Fibroblast of lung (primary cell): ENCODE data around the gene CDH26. TPM values are rescaled to one million over a fixed set of nuclear protein-coding genes. Genes with fewer than 3 reads are reported as not detected.

Experiments used
- DNase-seq, 2 donors: peaks; one replicate each; pipeline versions ENCODE4 v3.0.0 to v3.0.0-alpha.2; 2010; ENCODE audit warnings: low read depth in 2 of 2
- H2AFZ ChIP-seq: 2 replicates; pipeline ENCODE4 v1.5.1; 2012; ENCODE audit warnings: low read length, control low read depth, inconsistent platforms
- H3K27ac ChIP-seq: 2 replicates; pipeline ENCODE4 v1.5.1; 2011; ENCODE audit warnings: low read length, control low read depth; ENCODE audit not compliant: insufficient read depth
- H3K27me3 ChIP-seq: 2 replicates; pipeline ENCODE4 v1.5.1; 2011; ENCODE audit warnings: mild to moderate bottlenecking, low read length; ENCODE audit not compliant: control insufficient read depth, insufficient read depth
- H3K36me3 ChIP-seq: 2 replicates; pipeline ENCODE4 v1.5.1; 2011; ENCODE audit warnings: low read length; ENCODE audit not compliant: control insufficient read depth, insufficient read depth
- H3K4me1 ChIP-seq: 2 replicates; pipeline ENCODE4 v1.5.1; 2011; ENCODE audit warnings: low read length; ENCODE audit not compliant: control insufficient read depth, insufficient read depth; ENCODE audit errors: extremely low read depth
- H3K4me2 ChIP-seq: 2 replicates; pipeline ENCODE4 v1.5.1; 2011; ENCODE audit warnings: low read length, control low read depth; ENCODE audit not compliant: insufficient read depth; ENCODE audit errors: extremely low read depth
- H3K4me3 ChIP-seq, 4 experiments: fragments of 200-600 bp in 1 of 4; sonication (generic) in 1 of 4; replicated peaks in 1 of 4; 2 replicates each; pipeline ENCODE4 v1.5.1; 2011 to 2016; ENCODE audit warnings: low read length in 4 of 4, low read depth in 3 of 4, mild to moderate bottlenecking in 3 of 4, control low read depth in 2 of 4, inconsistent platforms in 1 of 4, mixed read lengths in 1 of 4; ENCODE audit not compliant: insufficient read depth in 1 of 4; ENCODE audit errors: control extremely low read depth in 1 of 4
- H3K79me2 ChIP-seq: 2 replicates; pipeline ENCODE4 v1.5.1; 2012; ENCODE audit warnings: mild to moderate bottlenecking, low read length, inconsistent platforms; ENCODE audit not compliant: control insufficient read depth, insufficient read depth
- H3K9ac ChIP-seq: 2 replicates; pipeline ENCODE4 v1.5.1; 2011; ENCODE audit warnings: mild to moderate bottlenecking, low read length, control low read depth; ENCODE audit not compliant: insufficient read depth
- H3K9me3 ChIP-seq: 2 replicates; pipeline ENCODE4 v1.5.1; 2012; ENCODE audit warnings: low read depth, low read length; ENCODE audit not compliant: control insufficient read depth, insufficient read depth
- H4K20me1 ChIP-seq: 2 replicates; pipeline ENCODE4 v1.5.1; 2011; ENCODE audit warnings: low read length; ENCODE audit not compliant: control insufficient read depth, insufficient read depth; ENCODE audit errors: extremely low read depth
- CTCF ChIP-seq, 2 donors: IDR thresholded peaks in 1 of 2; conservative IDR thresholded peaks in 1 of 2; 1 replicate in 1 of 2; 2 replicates in 1 of 2; pipeline ENCODE4 v1.5.1; 2011 to 2012; ENCODE audit warnings: low read length in 2 of 2, control low read depth in 1 of 2, inconsistent platforms in 1 of 2, low read depth in 1 of 2, mild to moderate bottlenecking in 1 of 2
- EZH2 ChIP-seq: IDR thresholded peaks from 2 replicates; pipeline ENCODE4 v1.5.1; 2012; ENCODE audit warnings: low read length, control low read depth, mild to moderate bottlenecking; ENCODE audit errors: missing control alignments
- polyA plus RNA-seq, 2 donors: library from polyadenylated mRNA; depleted of rRNA in 1 of 2; stranded (reverse) in 1 of 2; unstranded in 1 of 2; fragments of >200 nt; gene quantifications; 2 replicates each; pipeline ENCODE4 v1.2.1, GENCODE V29; 2011 to 2012; ENCODE audit warnings: missing spikeins in 1 of 2
- total RNA-seq: library from RNA; depleted of rRNA; stranded (reverse); fragments of >200 nt; gene quantifications from 2 replicates; pipeline ENCODE4 v1.2.1, GENCODE V29; 2014

Gene CDH26
- total and polyA plus RNA-seq, 2 donors (not counting 1 experiment from before 2014, with no cell fraction given) = 0.12 to 0.50 TPM

- no peak for DNase-seq
- no peaks in the 10 kb centered on the region for H3K9me3 ChIP-seq
- TF ChIP-seq EZH2 (no peak), CTCF (conservative IDR thresholded peaks at IDR 0.05 in 1 of 2, IDR thresholded peaks at IDR 0.05 in 1 of 2; ENCODE audit: low read depth in 1 of 2, low read length in 2 of 2) (no peak)
- no peak overlapping the region for H2AFZ ChIP-seq
- no peak overlapping the region for H3K4me2 ChIP-seq
- H3K9ac ChIP-seq = no peak overlapping the region
- no peaks in the 10 kb centered on the region for H3K27me3 ChIP-seq
- no peak overlapping the region for H3K4me3 ChIP-seq
- no peaks in the 10 kb centered on the region for H3K4me1 ChIP-seq
- no peaks in the 10 kb centered on the region for H3K36me3 ChIP-seq
- H3K79me2 ChIP-seq = no peaks in the 10 kb centered on the region
- H4K20me1 ChIP-seq = no peaks in the 10 kb centered on the region
- no peak overlapping the region for H3K27ac ChIP-seq
These were observed 58.2 kb downstream of the CDH26 start for GRCh38 chr20:60016406-60016805.

GRCh38 chr20:60020251-60020650 lies 62.0 kb downstream of the CDH26 start:
- DNase-seq = no peak
- no peaks in the 10 kb centered on the region for H3K27me3 ChIP-seq
- H3K4me1 ChIP-seq = no peaks in the 10 kb centered on the region
- H4K20me1 ChIP-seq = no peaks in the 10 kb centered on the region
- no peak overlapping the region for H3K4me3 ChIP-seq
- H3K4me2 ChIP-seq = no peak overlapping the region
- no peaks in the 10 kb centered on the region for H3K36me3 ChIP-seq
- H3K9ac ChIP-seq = no peak overlapping the region
- no peak overlapping the region for H2AFZ ChIP-seq
- no peak for TF ChIP-seq EZH2
- no peak for TF ChIP-seq CTCF (conservative IDR thresholded peaks at IDR 0.05 in 1 of 2, IDR thresholded peaks at IDR 0.05 in 1 of 2; ENCODE audit: low read depth in 1 of 2, low read length in 2 of 2)
- H3K27ac ChIP-seq = no peak overlapping the region
- H3K79me2 ChIP-seq = no peaks in the 10 kb centered on the region
- H3K9me3 ChIP-seq = no peaks in the 10 kb centered on the region

GRCh38 chr20:60021104-60021503 lies 62.9 kb downstream of the CDH26 start:
- Histone ChIP-seq H4K20me1 (no peaks in the 10 kb centered on the region), H3K36me3 (no peaks in the 10 kb centered on the region), H3K27me3 (no peaks in the 10 kb centered on the region), H3K4me3 (no peak overlapping the region), H3K27ac (no peak overlapping the region), H2AFZ (no peak overlapping the region), H3K4me2 (no peak overlapping the region), H3K79me2 (no peaks in the 10 kb centered on the region), H3K4me1 (no peaks in the 10 kb centered on the region), H3K9me3 (no peaks in the 10 kb centered on the region), H3K9ac (no peak overlapping the region)
- no peak for DNase-seq
- TF ChIP-seq CTCF (conservative IDR thresholded peaks at IDR 0.05 in 1 of 2, IDR thresholded peaks at IDR 0.05 in 1 of 2; ENCODE audit: low read depth in 1 of 2, low read length in 2 of 2) = no peak
- TF ChIP-seq EZH2 = no peak
